HG03045 (cell line): ENCODE results near the gene TPST2.

Experiments
- ATAC-seq: cut with Tn5 transposase; IDR thresholded peaks from one replicate; pipeline ENCODE4 v1.9.1; 2021; ENCODE audit warnings: mild to moderate bottlenecking, moderate library complexity; ENCODE audit not compliant: unreplicated experiment

Gene TPST2

GRCh38 chr22:26610996-26611395, 21.1 kb upstream of the TPST2 start:
- no peak for ATAC-seq

- ATAC-seq: peak; percentile 76
These were observed 20.4 kb upstream of the TPST2 start for GRCh38 chr22:26610072-26610958.

- no peak for ATAC-seq
These were observed 19.4 kb upstream of the TPST2 start for GRCh38 chr22:26609287-26609686.

- ATAC-seq: no peak
These were observed 18.2 kb upstream of the TPST2 start for GRCh38 chr22:26608129-26608528.

- no peak for ATAC-seq
These were observed 16.7 kb upstream of the TPST2 start for GRCh38 chr22:26606611-26607010.

- no peak for ATAC-seq
These were observed 14.4 kb upstream of the TPST2 start for GRCh38 chr22:26604368-26604767.

GRCh38 chr22:26602127-26602526, 12.2 kb upstream of the TPST2 start:
- ATAC-seq: no peak

- ATAC-seq: no peak
These were observed 11.8 kb upstream of the TPST2 start for GRCh38 chr22:26601726-26602125.

- no peak for ATAC-seq
These were observed 9.6 kb upstream of the TPST2 start for GRCh38 chr22:26599505-26599904.

- no peak for ATAC-seq
These were observed 7.5 kb upstream of the TPST2 start for GRCh38 chr22:26597480-26597879.

GRCh38 chr22:26597026-26597425, 7.1 kb upstream of the TPST2 start:
- no peak for ATAC-seq

GRCh38 chr22:26593763-26594162, 3.8 kb upstream of the TPST2 start:
- ATAC-seq: no peak

GRCh38 chr22:26592421-26592891, 2.5 kb upstream of the TPST2 start:
- no peak for ATAC-seq

- ATAC-seq: peak; percentile 18
These were observed 526 bp downstream of the TPST2 start for GRCh38 chr22:26589367-26589844.

GRCh38 chr22:26588729-26589366, 1.1 kb downstream of the TPST2 start:
- ATAC-seq: no peak

- no peak for ATAC-seq
These were observed 1.8 kb downstream of the TPST2 start for GRCh38 chr22:26587991-26588613.

- ATAC-seq: no peak
These were observed 3.2 kb downstream of the TPST2 start for GRCh38 chr22:26586556-26587325.

- ATAC-seq: no peak
These were observed 4.7 kb downstream of the TPST2 start for GRCh38 chr22:26585104-26585790.

- no peak for ATAC-seq
These were observed 5.9 kb downstream of the TPST2 start for GRCh38 chr22:26584010-26584409.

GRCh38 chr22:26581633-26582168, 8.2 kb downstream of the TPST2 start:
- no peak for ATAC-seq
